NCI-H510A (cell line): Measurements from ENCODE around the gene RBBP8NL.

Source experiments
- DNase-seq: peaks from one replicate; lab custom pipeline; 2025; lab: John Stamatoyannopoulos, UW

RBBP8NL gene

DNA sequence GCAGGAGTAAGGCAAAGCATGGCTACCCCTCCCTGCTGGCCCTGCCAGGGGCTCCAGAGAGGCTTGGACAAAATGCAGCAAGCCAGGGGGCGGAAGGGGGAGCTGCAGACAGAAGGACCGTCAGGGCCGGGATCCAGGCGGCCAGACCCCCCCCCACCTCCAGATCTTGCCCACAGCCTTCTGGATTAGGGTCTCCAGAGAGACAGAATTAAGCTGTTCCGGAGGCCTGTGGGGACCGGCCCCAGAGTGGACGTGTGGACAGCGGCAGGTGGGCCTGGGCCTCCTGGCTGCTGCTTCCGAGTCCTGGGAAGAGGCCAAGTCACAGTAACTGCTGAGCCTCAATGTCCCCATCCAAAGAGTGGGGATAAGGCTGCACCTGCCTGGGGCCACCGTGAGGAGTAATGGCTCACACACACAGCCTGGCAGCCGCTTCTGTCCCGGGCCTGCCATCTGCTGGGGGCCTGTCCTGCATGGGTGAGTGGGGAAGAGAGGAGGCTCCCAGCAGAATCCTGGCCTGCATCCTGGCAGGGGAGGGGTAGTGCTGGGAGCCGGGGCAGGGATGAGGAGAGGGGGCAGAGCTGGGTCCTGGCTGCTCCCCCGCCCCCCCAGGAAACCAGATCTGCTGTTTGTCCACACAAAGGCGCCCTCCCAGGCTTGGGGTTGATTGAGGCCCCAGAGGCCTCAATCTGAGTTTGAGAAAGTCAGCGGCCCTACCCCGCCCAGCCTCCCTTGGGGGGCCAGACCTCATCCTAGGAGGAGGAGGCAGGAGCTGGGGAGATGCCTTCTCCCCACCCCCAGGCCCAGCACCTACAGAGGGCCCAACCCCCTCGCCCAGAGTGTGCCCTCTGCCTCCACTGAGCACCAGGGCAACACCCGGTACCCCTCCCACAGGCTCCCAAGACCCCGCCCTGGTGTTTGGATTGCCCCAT lies 64.1 kb downstream of the RBBP8NL start:
- no peak for DNase-seq

DNA sequence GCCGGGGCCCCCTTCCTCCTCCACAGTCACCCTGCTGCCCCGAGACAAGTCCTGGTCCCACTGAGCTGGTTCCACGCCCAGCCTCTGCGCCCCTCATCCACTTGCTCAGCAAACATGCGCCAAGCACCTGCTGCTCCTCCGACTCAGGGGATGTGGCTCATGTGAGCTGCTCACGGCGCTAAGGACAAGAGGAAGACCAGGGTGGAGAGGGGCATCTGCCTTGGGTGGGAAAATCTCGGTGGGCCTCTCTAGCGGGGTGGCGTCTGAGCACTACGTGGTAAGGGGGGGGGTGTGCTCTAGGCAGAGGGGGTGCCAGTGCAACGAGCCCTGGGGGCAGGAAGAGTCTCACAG lies 64.8 kb downstream of the RBBP8NL start:
- DNase-seq, result no peak

DNA sequence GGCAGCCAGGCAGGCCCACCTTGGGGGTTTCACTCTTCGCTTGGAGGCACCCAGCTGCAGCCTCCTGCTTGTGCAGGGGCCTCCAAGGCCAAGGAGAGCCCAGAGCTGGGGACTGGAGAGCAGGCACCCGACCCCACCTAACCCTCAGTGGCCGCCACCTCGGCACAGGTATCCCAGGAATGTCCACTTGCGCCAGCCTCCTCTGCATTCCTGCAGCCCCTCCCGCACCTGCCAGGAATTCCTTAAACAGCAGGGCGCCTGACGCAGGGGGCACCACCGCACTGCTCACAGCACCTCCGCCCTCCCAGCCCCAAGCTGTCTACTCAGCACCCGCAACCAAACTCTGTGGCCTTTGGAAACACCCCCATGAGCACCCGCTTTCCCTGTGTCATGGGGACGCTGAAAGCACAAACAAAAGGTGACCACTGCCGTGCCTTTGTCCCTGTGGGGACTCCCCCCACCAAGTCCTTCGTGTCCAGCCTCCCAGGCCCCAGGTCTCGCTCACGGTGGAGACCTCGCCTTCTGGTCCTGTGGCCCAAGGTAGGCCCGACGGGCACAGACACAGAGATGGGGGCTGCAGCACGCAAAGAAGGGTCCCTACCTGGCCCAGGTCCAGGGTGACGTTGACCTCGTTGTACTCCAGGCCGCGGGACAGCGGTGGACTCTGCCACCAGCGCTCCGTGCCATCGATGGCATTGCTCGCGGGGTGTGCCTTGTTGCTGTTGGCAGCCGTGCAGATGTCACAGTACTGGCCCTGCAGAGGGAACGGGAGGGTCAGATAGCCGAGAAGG lies 65.3 kb downstream of the RBBP8NL start:
- DNase-seq, result no peak

- DNase-seq, result no peak
These were observed 66.2 kb downstream of the RBBP8NL start for GRCh38 chr20:62360854-62361798.
